PC-9 (cell line): ENCODE results near the gene PAK3. TPM values are rescaled to one million over a fixed set of nuclear protein-coding genes. Genes with fewer than 3 reads are reported as not detected.

Experiments
- BruUV-seq: library from RNA; stranded (reverse); fragments of 400-500 nt; replicated peaks from 2 replicates; lab custom pipeline; 2021; lab: Mats Ljungman, UMichigan
- CTCF ChIA-PET: fragments of 300-600 bp; sonication (Branson Sonifier 250); formaldehyde crosslinking; loops from one replicate; lab custom pipeline; 2022; ENCODE audit warnings: antibody characterized with exemption; lab: Charles Lee
- POLR2A ChIA-PET: fragments of 300-600 bp; sonication (Branson Sonifier 250); formaldehyde crosslinking; loops from one replicate; lab custom pipeline; 2022; ENCODE audit warnings: antibody characterized with exemption; ENCODE audit not compliant: unreplicated experiment; lab: Charles Lee
- DNase-seq, 2 experiments: peaks; one replicate each; pipeline versions ENCODE4 v3.0.0 to v3.0.0-alpha.2; 2015 to 2022; ENCODE audit warnings: mixed read lengths in 1 of 2
- H2AFZ ChIP-seq: fragments of 200-600 bp; sonication (generic); 2 replicates; pipeline ENCODE4 v1.8.1; 2017; ENCODE audit warnings: antibody characterized with exemption
- H3F3A ChIP-seq: fragments of 200-600 bp; sonication (generic); 2 replicates; pipeline ENCODE4 v1.8.1; 2017; ENCODE audit warnings: antibody characterized with exemption, mild to moderate bottlenecking, low read depth; ENCODE audit not compliant: insufficient read depth
- H3K27ac ChIP-seq: fragments of 200-600 bp; sonication (generic); 2 replicates; pipeline ENCODE4 v1.6.1; 2016; ENCODE audit warnings: mixed run types
- H3K27me3 ChIP-seq: fragments of 200-600 bp; sonication (generic); 2 replicates; pipeline ENCODE4 v1.6.1; 2016; ENCODE audit warnings: low read depth, mixed run types; ENCODE audit not compliant: insufficient read depth
- H3K36me3 ChIP-seq: fragments of 200-600 bp; sonication (generic); 2 replicates; pipeline ENCODE4 v1.6.1; 2016; ENCODE audit warnings: low read depth, mixed run types
- H3K4me1 ChIP-seq: fragments of 200-600 bp; sonication (generic); replicated peaks from 2 replicates; pipeline ENCODE4 v1.6.1; 2016; ENCODE audit warnings: mixed run types; ENCODE audit not compliant: insufficient read depth
- H3K4me2 ChIP-seq: fragments of 200-600 bp; sonication (generic); 2 replicates; pipeline ENCODE4 v1.6.1; 2017; ENCODE audit warnings: mixed run types
- H3K4me3 ChIP-seq: fragments of 200-600 bp; sonication (generic); 2 replicates; pipeline ENCODE4 v1.6.1; 2016; ENCODE audit warnings: mixed run types
- H3K79me2 ChIP-seq: fragments of 200-600 bp; sonication (generic); 2 replicates; pipeline ENCODE4 v1.6.1; 2017; ENCODE audit warnings: low read depth, mixed run types
- H3K9me2 ChIP-seq: fragments of 200-600 bp; sonication (generic); 2 replicates; pipeline ENCODE4 v1.8.1; 2017; ENCODE audit warnings: mild to moderate bottlenecking; ENCODE audit not compliant: insufficient read depth
- H3K9me3 ChIP-seq: fragments of 200-600 bp; sonication (generic); 2 replicates; pipeline ENCODE4 v1.8.1; 2016; ENCODE audit warnings: low read depth; ENCODE audit not compliant: insufficient read depth
- H4K20me1 ChIP-seq: fragments of 200-600 bp; sonication (generic); 2 replicates; pipeline ENCODE4 v1.8.1; 2017; ENCODE audit not compliant: insufficient read depth
- EZH2 ChIP-seq: fragments of 200-600 bp; sonication (generic); IDR thresholded peaks from 2 replicates; pipeline ENCODE4 v1.8.0; 2017; ENCODE audit warnings: antibody characterized with exemption, low read depth
- intact Hi-C: fragments of 100-400 bp; cut with micrococcal nuclease; formaldehyde crosslinking; loops from one replicate; pipeline ENCODE4 v1.10.0; 2022; ENCODE audit not compliant: unreplicated experiment
- total RNA-seq: library from RNA; stranded (reverse); gene quantifications from 2 replicates; pipeline ENCODE4 v1.2.3, GENCODE V29; 2021
- TF ChIP-seq, protein P1 (sequence below): fragments of 200-600 bp; sonication (generic); conservative IDR thresholded peaks from 2 replicates; pipeline ENCODE4 v1.6.1; 2017; ENCODE audit warnings: mixed run types, antibody characterized with exemption, mild to moderate bottlenecking, moderate library complexity

The PAK3 gene
- total RNA-seq, 1 experiment from 2014 or later = not detected

DNA sequence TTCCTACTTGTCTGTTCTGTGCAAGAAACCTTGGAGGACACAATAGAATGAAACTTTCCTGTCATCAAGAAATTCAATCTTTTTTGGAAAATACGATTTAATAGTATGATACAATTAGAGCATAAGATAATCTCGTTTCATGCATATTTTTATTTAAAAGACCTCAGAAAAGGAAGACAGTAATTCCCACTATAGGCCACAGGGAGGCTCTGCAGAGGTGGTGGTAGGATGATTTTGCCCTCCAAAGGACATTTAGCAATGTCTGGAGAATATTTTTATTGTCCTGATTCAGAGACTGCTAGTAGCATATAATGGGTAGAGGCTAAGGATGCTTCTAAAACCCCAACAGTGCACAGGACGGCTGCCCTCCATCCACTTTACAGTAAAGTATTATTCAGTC, 68.7 kb downstream of the PAK3 start:
- no peaks in the 10 kb centered on the region for H3F3A ChIP-seq
- CTCF ChIA-PET = no interaction called here
- H2AFZ ChIP-seq = no peak overlapping the region
- intact Hi-C loops = no loop called here
- H3K9me3 ChIP-seq = no peaks in the 10 kb centered on the region
- no peak for DNase-seq
- no peak overlapping the region for H3K4me3 ChIP-seq
- no peaks in the 10 kb centered on the region for H4K20me1 ChIP-seq
- H3K79me2 ChIP-seq = no peaks in the 10 kb centered on the region
- H3K9me2 ChIP-seq = no peaks in the 10 kb centered on the region
- H3K27me3 ChIP-seq = no peaks in the 10 kb centered on the region
- BruUV-seq = no TSS peak
- no peak for TF ChIP-seq EZH2
- TF ChIP-seq, protein P1, sequence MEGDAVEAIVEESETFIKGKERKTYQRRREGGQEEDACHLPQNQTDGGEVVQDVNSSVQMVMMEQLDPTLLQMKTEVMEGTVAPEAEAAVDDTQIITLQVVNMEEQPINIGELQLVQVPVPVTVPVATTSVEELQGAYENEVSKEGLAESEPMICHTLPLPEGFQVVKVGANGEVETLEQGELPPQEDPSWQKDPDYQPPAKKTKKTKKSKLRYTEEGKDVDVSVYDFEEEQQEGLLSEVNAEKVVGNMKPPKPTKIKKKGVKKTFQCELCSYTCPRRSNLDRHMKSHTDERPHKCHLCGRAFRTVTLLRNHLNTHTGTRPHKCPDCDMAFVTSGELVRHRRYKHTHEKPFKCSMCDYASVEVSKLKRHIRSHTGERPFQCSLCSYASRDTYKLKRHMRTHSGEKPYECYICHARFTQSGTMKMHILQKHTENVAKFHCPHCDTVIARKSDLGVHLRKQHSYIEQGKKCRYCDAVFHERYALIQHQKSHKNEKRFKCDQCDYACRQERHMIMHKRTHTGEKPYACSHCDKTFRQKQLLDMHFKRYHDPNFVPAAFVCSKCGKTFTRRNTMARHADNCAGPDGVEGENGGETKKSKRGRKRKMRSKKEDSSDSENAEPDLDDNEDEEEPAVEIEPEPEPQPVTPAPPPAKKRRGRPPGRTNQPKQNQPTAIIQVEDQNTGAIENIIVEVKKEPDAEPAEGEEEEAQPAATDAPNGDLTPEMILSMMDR = peak; percentile 61
- H3K4me1 ChIP-seq = no peaks in the 10 kb centered on the region
- H3K4me2 ChIP-seq = no peak overlapping the region
- H3K36me3 ChIP-seq = no peaks in the 10 kb centered on the region
- H3K27ac ChIP-seq = no peak overlapping the region
- POLR2A ChIA-PET = no interaction called here

DNA sequence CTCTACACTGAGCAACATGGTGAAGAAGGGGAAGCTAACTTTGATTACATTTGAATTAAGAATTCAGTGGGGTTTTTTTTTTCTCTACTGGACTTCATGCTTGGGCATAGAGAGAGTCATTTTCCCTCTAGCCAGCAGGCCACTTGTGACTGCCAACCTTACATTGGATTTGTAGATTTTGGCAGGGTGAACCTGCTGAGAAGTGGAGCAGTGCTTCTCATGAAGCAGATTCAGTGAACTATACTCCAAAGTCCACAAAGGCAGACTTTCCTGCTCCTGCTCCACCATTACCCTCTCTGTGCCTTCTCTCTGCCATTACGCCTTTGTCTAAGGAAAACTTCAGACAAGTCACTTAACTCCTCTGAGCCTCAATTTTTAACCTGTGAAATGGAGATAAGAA, 69.9 kb downstream of the PAK3 start:
- Histone ChIP-seq H3K4me2 (no peak overlapping the region), H3K9me3 (no peaks in the 10 kb centered on the region), H3K9me2 (no peaks in the 10 kb centered on the region), H3K4me1 (no peaks in the 10 kb centered on the region), H3K27me3 (no peaks in the 10 kb centered on the region), H3K79me2 (no peaks in the 10 kb centered on the region), H3K27ac (no peak overlapping the region), H3F3A (no peaks in the 10 kb centered on the region), H2AFZ (no peak overlapping the region), H3K4me3 (no peak overlapping the region), H4K20me1 (no peaks in the 10 kb centered on the region), H3K36me3 (no peaks in the 10 kb centered on the region)
- TF ChIP-seq, protein P1 = no peak
- TF ChIP-seq EZH2 = no peak
- no peak for DNase-seq
- intact Hi-C loops = no loop called here
- BruUV-seq = no TSS peak
- ChIA-PET CTCF (no interaction called here), POLR2A (no interaction called here)

DNA sequence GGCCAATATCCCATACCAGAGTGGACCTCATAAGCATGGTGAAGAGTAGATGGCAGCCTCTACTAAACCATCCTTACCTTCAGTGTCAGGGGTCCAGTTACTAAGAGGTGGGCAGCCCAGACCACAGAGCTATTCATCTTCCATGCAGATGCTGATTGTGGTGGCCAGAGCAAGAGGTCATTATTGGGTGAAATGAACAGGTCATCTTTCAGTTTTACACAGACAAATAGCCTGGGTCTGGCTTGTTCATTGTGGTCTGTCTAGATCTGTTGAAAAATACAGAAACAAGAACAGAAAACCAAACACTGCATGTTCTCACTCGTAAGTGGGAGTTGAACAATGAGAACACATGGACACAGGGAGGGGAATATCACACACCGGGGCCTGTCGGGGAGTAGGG, 71.3 kb downstream of the PAK3 start:
- ChIA-PET POLR2A (no interaction called here), CTCF (no interaction called here)
- H3K4me1 ChIP-seq = no peaks in the 10 kb centered on the region
- intact Hi-C loops = no loop called here
- no peaks in the 10 kb centered on the region for H4K20me1 ChIP-seq
- no peak overlapping the region for H3K4me2 ChIP-seq
- no peaks in the 10 kb centered on the region for H3K9me3 ChIP-seq
- no peak overlapping the region for H3K27ac ChIP-seq
- no peaks in the 10 kb centered on the region for H3F3A ChIP-seq
- H2AFZ ChIP-seq = no peak overlapping the region
- no peaks in the 10 kb centered on the region for H3K9me2 ChIP-seq
- no peak overlapping the region for H3K4me3 ChIP-seq
- no peaks in the 10 kb centered on the region for H3K36me3 ChIP-seq
- no peak for DNase-seq
- BruUV-seq = no TSS peak
- TF ChIP-seq EZH2 = no peak
- TF ChIP-seq, protein P1 = no peak
- no peaks in the 10 kb centered on the region for H3K79me2 ChIP-seq
- H3K27me3 ChIP-seq = no peaks in the 10 kb centered on the region
